IPS DF 19.7 (cell line): ENCODE measurements around the gene HRH1.
"Not testable (repeated sequence)": the region's sequence is repeated elsewhere in the genome, so short reads cannot be mapped to it uniquely, and the experiment has no call there.

Experiments
- DNase-seq: peaks from one replicate; pipeline ENCODE4 v3.0.0-alpha.2; 2013; ENCODE audit warnings: low read depth, low spot score

Gene HRH1

GRCh38 chr3:11172096-11172690, 17.9 kb downstream of the HRH1 start:
- no peak for DNase-seq

GRCh38 chr3:11173828-11174465, 19.7 kb downstream of the HRH1 start:
- no peak for DNase-seq

- DNase-seq = no peak
These were observed 24.1 kb downstream of the HRH1 start for GRCh38 chr3:11178421-11178820.

GRCh38 chr3:11184328-11184969, 30.2 kb downstream of the HRH1 start:
- DNase-seq = not testable (repeated sequence)

- no peak for DNase-seq
These were observed 30.9 kb downstream of the HRH1 start for GRCh38 chr3:11185144-11185543.

- DNase-seq = no peak
These were observed 31.4 kb downstream of the HRH1 start for GRCh38 chr3:11185564-11186317.

GRCh38 chr3:11186318-11186692, 32.0 kb downstream of the HRH1 start:
- no peak for DNase-seq

- no peak for DNase-seq
These were observed 32.5 kb downstream of the HRH1 start for GRCh38 chr3:11186771-11187191.

- no peak for DNase-seq
These were observed 33.4 kb downstream of the HRH1 start for GRCh38 chr3:11187681-11188080.

GRCh38 chr3:11188231-11188630, 33.9 kb downstream of the HRH1 start:
- DNase-seq = no peak

GRCh38 chr3:11195201-11195600, 40.9 kb downstream of the HRH1 start:
- DNase-seq = no peak

- DNase-seq = no peak
These were observed 41.5 kb downstream of the HRH1 start for GRCh38 chr3:11195721-11196332.

- DNase-seq = no peak
These were observed 43.2 kb downstream of the HRH1 start for GRCh38 chr3:11197484-11197883.

- DNase-seq = no peak
These were observed 43.8 kb downstream of the HRH1 start for GRCh38 chr3:11198070-11198469.

GRCh38 chr3:11198495-11198894, 44.2 kb downstream of the HRH1 start:
- no peak for DNase-seq

- no peak for DNase-seq
These were observed 45.9 kb downstream of the HRH1 start for GRCh38 chr3:11199902-11200845.

GRCh38 chr3:11201251-11202019, 47.1 kb downstream of the HRH1 start:
- DNase-seq = no peak

- DNase-seq = no peak
These were observed 49.7 kb downstream of the HRH1 start for GRCh38 chr3:11203961-11204360.

- DNase-seq = no peak
These were observed 50.5 kb downstream of the HRH1 start for GRCh38 chr3:11204697-11205348.

- peak; percentile 45 for DNase-seq
These were observed 51.6 kb downstream of the HRH1 start for GRCh38 chr3:11205881-11206280.
